Fibroblast of villous mesenchyme (primary cell): ENCODE data around the gene DOK6. TPM values are rescaled to one million over a fixed set of nuclear protein-coding genes. Genes with fewer than 3 reads are reported as not detected.

ENCODE experiments used
- DNase-seq: peaks from one replicate; pipeline ENCODE4 v3.0.0-alpha.2; 2010; ENCODE audit warnings: low read depth
- H3K4me3 ChIP-seq: 2 replicates; pipeline ENCODE4 v1.5.1; 2011; ENCODE audit warnings: low read depth, mild to moderate bottlenecking, low read length
- total RNA-seq: library from RNA; depleted of rRNA; stranded (reverse); fragments of >200 nt; gene quantifications from 2 replicates; pipeline ENCODE4 v1.2.3, GENCODE V29; 2012
- TF ChIP-seq, protein P1 (sequence below): IDR thresholded peaks from 2 replicates; pipeline ENCODE4 v1.5.1; 2012; ENCODE audit warnings: low read depth, mild to moderate bottlenecking, low read length; ENCODE audit not compliant: insufficient read depth

The DOK6 gene
- total RNA-seq, 1 donor: 6.9 TPM

DNA sequence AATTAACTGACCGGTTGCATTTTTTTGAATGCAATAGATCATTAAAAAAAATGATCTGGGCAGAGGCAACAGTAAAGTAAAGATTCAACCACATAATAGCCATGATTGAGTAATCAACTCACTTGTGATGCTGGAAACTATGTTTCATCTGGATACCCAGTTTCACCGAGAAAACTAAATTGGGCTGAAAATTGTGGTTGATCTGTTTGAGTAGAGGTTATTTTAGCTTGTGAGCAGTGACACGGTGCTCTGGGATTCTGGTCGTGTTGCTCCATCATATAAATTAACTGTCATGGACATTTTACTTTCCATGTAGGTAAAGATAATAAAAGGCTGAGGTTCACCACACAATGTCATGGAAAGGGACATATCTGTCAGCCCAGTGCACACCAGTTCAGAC lies 488.3 kb downstream of the DOK6 start:
- no peak overlapping the region for H3K4me3 ChIP-seq
- DNase-seq: no peak

DNA sequence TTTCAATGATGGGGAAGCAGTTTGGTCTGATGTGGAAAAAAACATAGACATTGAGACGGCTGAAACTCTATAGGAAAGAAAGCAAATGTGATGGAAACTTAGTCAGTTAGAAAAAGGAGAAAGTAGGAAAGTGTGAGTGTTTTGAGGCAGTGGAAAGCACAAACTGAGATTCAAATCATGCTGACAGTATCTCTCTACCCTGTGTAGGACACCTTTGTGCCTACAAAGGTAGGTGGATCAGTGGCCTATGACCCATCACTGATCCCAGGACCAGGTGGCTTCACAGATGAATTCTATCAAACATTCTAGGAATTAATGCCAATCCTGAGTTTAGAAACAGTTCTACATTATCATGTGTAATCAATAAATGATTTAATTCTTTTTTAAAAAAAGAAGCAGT lies 489.9 kb downstream of the DOK6 start:
- TF ChIP-seq, protein P1, sequence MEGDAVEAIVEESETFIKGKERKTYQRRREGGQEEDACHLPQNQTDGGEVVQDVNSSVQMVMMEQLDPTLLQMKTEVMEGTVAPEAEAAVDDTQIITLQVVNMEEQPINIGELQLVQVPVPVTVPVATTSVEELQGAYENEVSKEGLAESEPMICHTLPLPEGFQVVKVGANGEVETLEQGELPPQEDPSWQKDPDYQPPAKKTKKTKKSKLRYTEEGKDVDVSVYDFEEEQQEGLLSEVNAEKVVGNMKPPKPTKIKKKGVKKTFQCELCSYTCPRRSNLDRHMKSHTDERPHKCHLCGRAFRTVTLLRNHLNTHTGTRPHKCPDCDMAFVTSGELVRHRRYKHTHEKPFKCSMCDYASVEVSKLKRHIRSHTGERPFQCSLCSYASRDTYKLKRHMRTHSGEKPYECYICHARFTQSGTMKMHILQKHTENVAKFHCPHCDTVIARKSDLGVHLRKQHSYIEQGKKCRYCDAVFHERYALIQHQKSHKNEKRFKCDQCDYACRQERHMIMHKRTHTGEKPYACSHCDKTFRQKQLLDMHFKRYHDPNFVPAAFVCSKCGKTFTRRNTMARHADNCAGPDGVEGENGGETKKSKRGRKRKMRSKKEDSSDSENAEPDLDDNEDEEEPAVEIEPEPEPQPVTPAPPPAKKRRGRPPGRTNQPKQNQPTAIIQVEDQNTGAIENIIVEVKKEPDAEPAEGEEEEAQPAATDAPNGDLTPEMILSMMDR: no peak
- DNase-seq: no peak
- H3K4me3 ChIP-seq: no peak overlapping the region

More for the DNA sequence above, 488.3 kb downstream of the DOK6 start:
- TF ChIP-seq, protein P1: no peak

DNA sequence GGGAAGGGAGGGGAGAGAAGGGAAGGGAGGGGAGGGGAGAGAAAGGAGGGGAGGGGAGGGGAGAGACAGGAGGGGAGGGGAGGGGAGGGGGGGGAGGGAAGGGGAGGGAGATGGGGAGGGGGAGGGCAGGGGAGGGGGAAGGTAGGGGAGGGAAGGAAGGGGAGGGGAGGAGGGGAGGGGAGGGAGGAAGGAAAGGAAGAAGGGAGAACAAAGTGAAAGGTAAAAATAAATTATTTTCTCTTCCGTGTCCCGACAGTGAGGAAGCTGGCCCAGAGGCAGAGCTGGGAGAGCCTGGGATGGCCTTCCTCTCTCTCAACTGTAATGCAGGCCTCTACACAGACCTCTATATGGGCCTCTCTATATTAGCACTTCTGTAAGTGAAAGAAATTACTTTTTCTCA lies 493.8 kb downstream of the DOK6 start:
- DNase-seq: no peak
- TF ChIP-seq, protein P1: no peak
- no peak overlapping the region for H3K4me3 ChIP-seq

DNA sequence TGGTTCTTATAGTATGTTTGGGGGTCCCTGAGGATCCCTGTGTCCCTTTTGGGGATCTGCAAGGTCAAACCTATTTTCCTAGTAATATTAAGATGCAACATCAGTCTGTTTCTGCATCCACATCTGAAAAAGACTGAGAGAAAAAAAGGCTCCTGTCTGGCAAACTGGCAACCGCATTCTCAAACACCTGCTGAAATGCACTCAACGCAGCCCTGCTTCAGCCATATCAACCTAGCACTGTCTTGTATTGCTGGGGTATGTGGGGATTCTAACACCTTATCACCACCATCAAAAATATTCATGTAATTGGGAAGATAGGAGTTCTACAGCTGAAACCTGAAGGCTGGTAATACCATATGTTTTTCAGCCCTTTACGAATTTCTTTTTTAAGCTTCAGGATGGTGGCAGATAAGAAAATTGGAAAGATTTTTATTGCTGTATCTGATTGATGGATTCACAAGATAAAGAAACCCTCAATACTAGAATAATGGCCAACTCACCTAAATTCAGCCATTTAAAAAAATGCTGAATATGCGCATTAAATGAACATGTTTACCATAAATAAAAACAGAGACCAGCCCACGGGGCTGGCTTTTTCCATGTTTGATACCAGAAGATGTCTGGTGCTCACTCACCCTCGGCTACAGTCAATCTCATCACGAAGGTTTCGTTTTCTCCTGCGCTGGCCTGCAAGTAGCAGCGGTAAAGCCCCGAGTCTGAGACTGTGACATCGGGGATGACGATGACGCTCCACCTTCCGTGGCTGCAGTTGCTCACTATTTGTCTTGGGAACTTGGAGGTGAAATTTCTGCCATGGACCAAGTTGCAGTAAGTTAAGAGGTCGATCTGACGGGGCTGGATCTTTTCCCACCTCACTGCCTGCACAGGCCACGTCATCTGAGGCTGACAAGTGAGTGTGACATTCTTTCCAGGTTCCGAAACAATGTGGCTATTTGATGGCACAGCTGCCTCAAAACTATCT lies 494.7 kb downstream of the DOK6 start:
- no peak overlapping the region for H3K4me3 ChIP-seq
- TF ChIP-seq, protein P1: no peak
- no peak for DNase-seq

DNA sequence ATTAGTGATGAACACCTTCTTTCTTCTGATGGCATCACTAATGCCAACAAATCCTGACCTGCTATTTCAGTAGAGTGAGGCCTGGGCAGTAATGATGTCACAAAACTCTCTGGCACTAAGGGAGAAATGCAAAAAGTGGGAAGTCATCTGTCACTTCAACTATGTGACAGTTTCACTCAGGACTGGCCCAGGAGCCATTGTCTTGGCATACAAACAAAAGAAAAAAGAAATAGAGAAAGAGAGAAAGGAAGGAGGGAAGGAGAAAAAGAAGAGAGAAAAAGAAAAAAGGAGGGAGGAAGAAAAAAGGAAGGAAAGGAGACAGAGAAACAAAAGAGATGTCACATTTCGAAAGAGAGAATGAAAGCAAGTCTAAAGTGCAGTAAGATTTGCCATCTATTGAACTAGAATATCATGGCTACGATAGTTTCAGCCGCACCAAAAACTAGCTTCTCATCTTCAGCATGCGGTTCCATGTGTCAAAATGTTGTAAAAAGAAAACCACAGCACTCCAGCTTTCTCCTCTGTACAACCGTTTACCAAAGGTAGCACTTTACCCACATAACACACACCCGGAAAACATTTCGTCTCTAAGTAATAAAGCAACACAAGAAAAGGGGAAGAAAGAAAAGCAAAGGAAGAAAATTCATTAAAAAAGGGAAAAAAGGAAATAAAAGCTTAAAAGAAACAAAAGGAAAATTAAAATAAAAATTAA lies 496.9 kb downstream of the DOK6 start:
- no peak for DNase-seq
- TF ChIP-seq, protein P1: no peak
- no peak overlapping the region for H3K4me3 ChIP-seq

DNA sequence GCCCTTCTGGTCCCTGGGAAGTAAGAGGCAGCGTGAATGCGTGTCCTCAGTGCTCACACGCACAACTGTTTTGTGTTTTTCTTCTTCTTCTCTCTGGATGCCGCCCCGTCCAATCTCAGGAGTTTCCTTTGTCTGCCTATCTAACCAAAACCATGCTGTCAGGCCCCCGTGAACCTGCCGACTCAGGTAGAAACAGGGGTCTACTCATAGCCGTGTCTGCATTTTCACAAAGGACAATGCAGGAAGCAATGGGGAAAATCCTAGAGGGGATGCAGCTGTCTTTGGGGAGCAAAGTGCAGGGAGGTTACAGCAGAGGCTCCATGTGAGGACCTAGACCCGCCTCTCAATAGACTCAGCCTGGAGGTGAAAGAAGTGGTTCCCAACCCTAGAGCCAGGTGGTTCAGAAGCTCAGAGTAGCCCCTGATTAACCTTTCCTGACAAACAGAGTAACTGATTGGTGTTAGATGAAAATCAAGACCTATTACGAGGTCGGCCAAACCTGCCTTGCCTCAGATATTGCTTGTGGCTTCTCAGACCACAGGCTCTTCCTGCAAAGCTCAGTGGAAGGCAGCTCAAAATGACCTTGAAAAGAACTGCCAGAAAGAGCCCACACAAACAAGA lies 497.7 kb downstream of the DOK6 start:
- TF ChIP-seq, protein P1: no peak
- no peak for DNase-seq
- H3K4me3 ChIP-seq: no peak overlapping the region
